Right ventricle myocardium inferior (tissue), 1 donor: Measurements from ENCODE around the gene P2RY12. TPM values are rescaled to one million over a fixed set of nuclear protein-coding genes. Genes with fewer than 3 reads are reported as not detected.

Experiments used
- ATAC-seq: fragments of 200-7000 bp; cut with Tn5 transposase; one replicate; pipeline ENCODE4 v1.9.1; 2020; ENCODE audit warnings: mild to moderate bottlenecking, moderate library complexity
- DNase-seq: peaks from one replicate; pipeline ENCODE4 v3.0.0; 2021; ENCODE audit errors: missing footprints
- intact Hi-C: fragments of 100-400 bp; cut with DNase I; formaldehyde crosslinking; loops from one replicate; pipeline ENCODE4 v1.11.0; 2022
- total RNA-seq: library from RNA; stranded (reverse); fragmentation: NEBNext Ultra II Directional; extraction: Animal tissue kit (Norgen Biotek cat#: 25700); gene quantifications from one replicate; pipeline ENCODE4 v1.2.1, GENCODE V29; 2021
- donor health status: DM: no; HTN: yes; CAD: no; lungs with severe emphysema.

Gene P2RY12
- total RNA-seq, 1 donor from 2014 or later, result 1.4 TPM

DNA sequence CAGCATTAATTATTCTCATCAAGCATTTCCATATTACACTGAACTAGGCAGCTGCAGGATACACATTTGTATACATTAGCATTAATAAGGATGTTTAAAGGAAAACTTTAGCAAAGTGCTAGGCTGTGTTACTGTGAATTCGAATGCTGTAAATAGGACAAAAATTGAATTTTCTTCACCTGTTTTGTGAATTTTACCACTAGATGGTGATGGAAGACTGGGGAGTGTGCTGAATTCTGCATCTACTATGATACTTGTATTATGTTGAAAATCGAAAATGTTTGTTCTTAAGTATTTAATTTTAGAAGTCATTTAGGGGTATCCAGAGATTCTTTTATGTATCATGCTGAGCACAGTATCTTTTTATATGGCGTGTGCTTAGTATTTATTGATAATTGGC is 93.9 kb downstream of the P2RY12 start:
- ATAC-seq (no peak), DNase-seq (no peak)
- intact Hi-C loops, result no loop called here

- no peak for DNase-seq
- intact Hi-C loops, result no loop called here
- no peak for ATAC-seq
Measured at GRCh38 chr3:151289445-151289844, 95.1 kb downstream of the P2RY12 start.

Other genes with a start within 250 kb of the P2RY12 start
- gene GPR171, start 181.5 kb downstream of the P2RY12 start, total RNA-seq, result 0.24 TPM
- 3.9 TPM for gene P2RY14, start 106.2 kb downstream of the P2RY12 start, total RNA-seq
- gene GPR87, start 67.9 kb downstream of the P2RY12 start, total RNA-seq, result not detected
- gene P2RY13, start 55.2 kb downstream of the P2RY12 start, total RNA-seq, result 1.0 TPM
- gene IGSF10, start 76.3 kb upstream of the P2RY12 start, total RNA-seq, result 3.0 TPM